NCI-H1105 (cell line): ENCODE data around the gene RRAD.

ENCODE experiments used
- DNase-seq: peaks from one replicate; lab custom pipeline; 2025; lab: John Stamatoyannopoulos, UW

Gene RRAD

GRCh38 chr16:66917741-66918140 lies 7.6 kb downstream of the RRAD start:
- no peak for DNase-seq

- DNase-seq, result no peak
Measured at GRCh38 chr16:66916518-66916917, 8.8 kb downstream of the RRAD start.

GRCh38 chr16:66915041-66915440 lies 10.3 kb downstream of the RRAD start:
- DNase-seq, result no peak

- no peak for DNase-seq
Measured at GRCh38 chr16:66914541-66914940, 10.8 kb downstream of the RRAD start.

GRCh38 chr16:66913711-66914110 lies 11.6 kb downstream of the RRAD start:
- DNase-seq, result no peak

GRCh38 chr16:66913081-66913480 lies 12.3 kb downstream of the RRAD start:
- DNase-seq, result no peak

DNA sequence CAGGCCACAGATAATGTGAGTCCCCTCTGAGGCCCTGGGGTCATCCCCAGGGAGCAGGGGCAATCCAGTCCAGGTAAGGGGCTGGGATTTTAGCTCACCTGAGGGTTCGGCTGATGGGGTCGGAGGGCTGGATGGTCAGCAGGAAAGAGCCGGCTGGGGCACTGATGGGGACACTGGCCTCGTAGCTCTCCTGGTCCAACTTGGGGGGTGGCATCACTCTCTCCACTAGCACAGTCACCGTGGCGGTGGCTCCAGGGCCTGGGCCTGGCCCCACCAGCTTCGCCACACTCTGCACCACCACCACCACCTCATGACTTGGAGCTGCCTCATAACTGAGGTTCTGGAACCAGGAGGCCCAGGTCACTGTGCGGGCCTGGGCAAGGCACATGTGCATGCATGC lies 13.5 kb downstream of the RRAD start:
- no peak for DNase-seq

GRCh38 chr16:66911112-66911511 lies 14.2 kb downstream of the RRAD start:
- DNase-seq, result no peak

DNA sequence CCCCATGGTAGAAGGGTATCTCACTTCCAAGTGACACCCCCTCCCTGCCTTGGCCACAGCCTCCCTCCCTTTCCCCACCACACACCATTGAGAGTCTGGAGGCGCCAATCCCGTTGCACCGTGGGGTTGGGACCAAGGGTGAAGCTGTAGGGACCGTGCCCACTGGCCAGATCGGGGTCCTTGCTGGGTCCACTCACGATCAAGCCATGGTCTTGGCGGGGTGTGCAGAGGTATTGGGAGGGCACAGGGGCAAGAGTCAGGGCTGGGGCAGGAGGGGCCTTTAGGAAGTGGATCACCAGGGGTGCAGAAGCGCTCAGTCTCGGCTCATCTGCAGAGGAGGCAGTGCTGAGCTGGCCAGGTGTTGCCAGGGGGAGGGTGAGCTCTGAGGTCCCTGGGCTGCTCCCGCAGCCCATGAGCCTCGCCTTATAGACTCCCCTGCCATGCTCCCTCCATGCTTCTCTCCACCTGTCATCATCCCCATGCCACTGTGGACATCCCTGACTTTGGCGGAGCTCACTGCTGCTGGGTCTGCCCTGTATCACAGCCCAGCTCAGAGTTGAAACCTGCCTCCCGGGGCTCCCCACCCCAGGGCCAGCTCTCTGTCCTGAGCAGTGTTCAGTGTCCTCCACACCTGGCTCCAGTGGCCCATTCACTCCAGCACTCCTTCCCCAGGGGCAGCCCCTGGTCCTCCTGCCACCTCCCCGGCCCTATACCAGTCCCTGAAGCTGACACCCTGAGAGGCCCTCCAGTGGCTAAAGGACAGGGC lies 15.0 kb downstream of the RRAD start:
- no peak for DNase-seq

DNA sequence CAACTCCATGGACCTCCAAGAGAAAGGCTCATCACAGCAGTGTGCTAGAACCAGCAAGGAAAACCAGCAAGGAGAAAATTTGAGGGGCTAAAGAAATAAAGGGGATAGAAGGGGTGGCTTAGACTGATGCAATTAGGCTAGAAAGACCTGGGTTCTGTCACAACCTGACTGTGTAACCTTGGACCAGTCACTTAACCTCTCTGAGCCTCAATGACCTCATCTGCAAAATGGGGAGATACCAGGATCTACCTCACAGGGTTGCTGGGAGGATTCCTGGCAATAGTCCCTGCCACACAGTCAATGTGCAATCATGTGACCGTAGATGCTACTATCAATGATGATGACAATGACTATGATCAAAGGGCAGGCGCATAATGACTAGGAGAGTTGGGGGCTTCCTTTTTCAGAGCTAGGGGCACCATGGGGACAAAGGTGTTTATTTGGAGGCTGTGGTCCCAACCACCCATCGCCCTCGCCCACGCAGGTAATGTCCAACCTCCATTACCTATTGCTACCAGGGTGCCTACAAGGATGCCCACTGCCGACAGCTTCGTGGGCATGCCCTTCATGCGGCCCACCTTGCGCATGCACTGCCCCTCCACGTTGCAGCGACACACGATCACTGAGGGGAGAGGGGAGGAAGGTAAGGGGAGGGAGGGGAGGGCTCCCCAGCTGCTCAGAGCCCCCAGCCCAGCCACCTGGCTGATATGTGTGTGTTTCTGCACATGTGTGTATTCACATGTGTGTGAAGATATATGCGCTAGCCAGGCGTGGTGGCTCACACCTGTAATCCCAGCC lies 16.4 kb downstream of the RRAD start:
- no peak for DNase-seq

DNA sequence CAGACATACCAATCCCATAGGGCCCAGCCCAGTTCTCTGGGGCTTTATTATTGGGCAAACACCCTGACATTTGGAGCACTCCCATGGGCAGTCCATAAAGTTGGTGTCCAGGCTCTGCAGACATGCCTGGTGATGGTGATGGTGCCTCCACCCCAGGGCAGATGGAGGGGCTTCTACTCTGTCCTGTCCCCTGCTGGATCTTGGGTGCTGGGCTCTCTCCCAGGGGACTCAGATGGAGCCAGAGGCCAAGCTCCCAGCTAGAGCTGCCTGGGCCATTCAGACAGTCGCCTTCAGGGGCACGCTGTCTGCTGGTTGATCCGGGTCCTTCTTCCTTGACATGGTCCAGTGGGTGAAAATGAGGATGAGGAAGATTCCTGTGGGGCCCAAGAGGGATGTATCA lies 17.2 kb downstream of the RRAD start:
- no peak for DNase-seq

GRCh38 chr16:66906916-66907836 lies 18.2 kb downstream of the RRAD start:
- no peak for DNase-seq

- DNase-seq, result no peak
Measured at GRCh38 chr16:66905633-66906539, 19.4 kb downstream of the RRAD start.

- no peak for DNase-seq
Measured at GRCh38 chr16:66904846-66905632, 20.3 kb downstream of the RRAD start.

- no peak for DNase-seq
Measured at GRCh38 chr16:66904428-66904845, 20.9 kb downstream of the RRAD start.

DNA sequence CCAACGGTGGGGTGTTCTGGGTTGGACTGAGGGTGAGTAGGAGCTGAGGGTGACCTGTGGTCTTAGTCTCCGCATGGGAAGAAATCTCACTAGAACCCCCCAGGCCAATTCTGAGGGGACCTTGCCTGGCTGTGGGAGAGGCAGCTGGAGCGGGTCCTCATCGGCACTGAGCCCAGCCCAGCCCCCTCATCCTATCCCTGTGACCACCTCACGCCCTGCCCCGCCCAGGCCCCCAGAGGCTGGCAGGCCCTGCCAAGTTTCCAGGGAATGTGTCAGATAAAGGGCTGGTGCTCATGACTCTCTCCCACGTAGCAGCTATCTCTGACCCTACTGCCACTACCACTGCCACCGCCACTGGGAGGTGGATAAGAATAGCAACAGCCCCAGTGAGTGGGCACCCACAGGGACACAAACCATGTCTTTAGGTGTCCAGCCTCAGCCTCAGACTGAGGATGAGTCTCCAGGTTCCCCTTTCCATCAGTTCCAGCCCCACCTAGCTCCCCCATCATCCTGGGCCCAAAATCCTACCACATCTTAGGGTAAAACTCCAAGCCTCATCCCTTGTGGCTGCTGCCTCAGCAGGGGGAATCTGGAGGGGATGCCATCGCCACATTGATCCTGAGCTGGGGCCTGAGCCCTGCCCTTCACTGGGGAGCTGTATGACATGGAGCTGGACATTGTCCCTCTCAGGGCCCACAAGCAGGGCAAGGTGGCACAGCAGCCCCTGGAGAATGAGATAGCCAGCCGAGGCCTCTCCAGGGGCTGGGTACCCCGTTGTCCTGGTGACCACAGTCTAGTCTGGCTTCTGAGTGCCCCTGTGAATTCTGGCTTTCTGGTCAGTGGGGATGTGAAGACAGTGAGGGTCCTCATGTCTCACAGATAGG lies 21.5 kb downstream of the RRAD start:
- DNase-seq, result no peak

DNA sequence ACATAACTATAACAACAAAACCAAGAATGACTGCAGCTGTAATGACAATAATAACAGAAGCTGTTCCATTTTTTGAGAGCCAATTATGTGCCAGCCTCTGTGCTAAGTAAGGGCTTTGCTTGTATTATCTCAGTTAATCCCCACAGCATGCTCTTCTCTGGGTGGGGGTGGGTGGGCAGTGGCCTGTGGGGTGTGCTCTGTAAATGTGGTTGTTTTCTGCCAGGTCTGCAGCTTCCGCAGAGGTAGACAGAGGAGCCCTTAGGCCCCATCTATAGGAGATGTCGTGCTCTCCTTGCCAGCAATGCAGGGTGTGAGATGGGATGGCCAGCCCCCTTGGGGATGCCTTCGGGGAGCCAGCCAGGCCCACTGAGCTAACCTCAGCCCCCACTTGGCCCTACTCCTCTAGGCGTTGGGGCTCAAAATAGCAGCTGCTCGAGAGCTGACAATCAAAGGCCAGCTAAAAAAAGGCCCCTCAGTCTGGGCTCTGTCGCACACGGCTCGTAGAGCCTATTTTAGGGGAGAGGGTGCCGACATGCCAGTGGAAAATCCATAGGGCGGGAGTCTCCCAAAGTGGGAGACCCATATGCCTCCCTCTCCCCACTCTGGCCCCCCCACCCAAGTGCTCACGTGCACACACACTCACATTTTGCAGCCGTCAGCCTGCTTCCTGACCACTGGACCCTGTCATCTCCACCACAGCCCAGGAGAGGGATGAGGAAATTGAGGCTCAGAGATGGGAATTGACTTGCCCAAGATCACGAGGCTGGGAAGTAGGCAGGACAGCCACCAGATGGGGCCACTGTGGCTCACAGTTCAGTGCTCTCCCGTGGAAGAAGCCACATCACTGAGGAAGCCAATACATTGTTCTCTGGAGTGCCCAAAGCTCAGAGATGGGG lies 22.4 kb downstream of the RRAD start:
- no peak for DNase-seq

DNA sequence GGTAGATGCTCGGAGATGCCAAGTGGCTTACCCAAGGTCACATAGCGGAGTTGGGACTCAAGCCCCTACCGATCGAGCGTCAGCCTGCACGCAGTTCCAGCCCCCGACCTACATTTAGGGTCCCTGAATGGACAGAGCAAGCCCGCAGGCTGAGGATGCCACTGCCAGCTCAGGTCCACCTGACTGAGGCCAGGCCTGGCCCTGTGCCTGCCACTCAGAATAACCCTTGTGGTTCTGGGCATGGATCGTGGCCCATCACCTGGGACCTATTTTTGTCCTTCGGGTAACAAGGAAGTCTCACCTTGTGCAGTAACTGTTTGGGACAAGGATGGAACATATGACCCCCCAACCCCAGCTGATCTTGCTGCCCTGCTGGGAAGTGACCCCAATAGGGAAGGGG lies 23.7 kb downstream of the RRAD start:
- no peak for DNase-seq
